GM08714 (cell line): ENCODE results near the gene DENND5A.
"Not testable (repeated sequence)": the region's sequence is repeated elsewhere in the genome, so short reads cannot be mapped to it uniquely, and the experiment has no call there.

Experiments used
- H3K4me3 ChIP-seq: fragments of 200-500 bp; sonication (Bioruptor generic); 2 replicates; pipeline ENCODE4 v1.5.1; 2014; ENCODE audit warnings: mild to moderate bottlenecking, low read length, inconsistent platforms
- ZNF274 ChIP-seq: IDR thresholded peaks from 2 replicates; pipeline ENCODE4 v1.6.1; 2012; ENCODE audit warnings: mild to moderate bottlenecking, low read depth, low read length

DENND5A gene

GRCh38 chr11:9249252-9249651 is 15.9 kb downstream of the DENND5A start:
- TF ChIP-seq ZNF274 = no peak
- no peak overlapping the region; the same call in 1 of the 2 replicates for H3K4me3 ChIP-seq

- H3K4me3 ChIP-seq = no peak overlapping the region
- no peak for TF ChIP-seq ZNF274
These were observed 17.3 kb downstream of the DENND5A start for GRCh38 chr11:9247863-9248262.

- not testable (repeated sequence) for H3K4me3 ChIP-seq
These were observed 28.9 kb downstream of the DENND5A start for GRCh38 chr11:9236242-9236641.

GRCh38 chr11:9232482-9232881 is 32.7 kb downstream of the DENND5A start:
- no peak for TF ChIP-seq ZNF274
- H3K4me3 ChIP-seq = no peak overlapping the region

GRCh38 chr11:9231848-9232177 is 33.3 kb downstream of the DENND5A start:
- no peak for TF ChIP-seq ZNF274
- H3K4me3 ChIP-seq = no peak overlapping the region

- H3K4me3 ChIP-seq = no peak overlapping the region
- TF ChIP-seq ZNF274 = no peak
These were observed 34.9 kb downstream of the DENND5A start for GRCh38 chr11:9230296-9230695.

GRCh38 chr11:9228091-9228490 is 37.1 kb downstream of the DENND5A start:
- TF ChIP-seq ZNF274 = no peak

GRCh38 chr11:9225748-9226298 is 39.3 kb downstream of the DENND5A start:
- no peak overlapping the region for H3K4me3 ChIP-seq
- TF ChIP-seq ZNF274 = no peak

More at GRCh38 chr11:9228091-9228490, 37.1 kb downstream of the DENND5A start:
- H3K4me3 ChIP-seq = no peak overlapping the region

- no peak for TF ChIP-seq ZNF274
These were observed 42.5 kb downstream of the DENND5A start for GRCh38 chr11:9222654-9223053.

GRCh38 chr11:9220853-9221252 is 44.3 kb downstream of the DENND5A start:
- not testable (repeated sequence) for H3K4me3 ChIP-seq

More at GRCh38 chr11:9222654-9223053, 42.5 kb downstream of the DENND5A start:
- H3K4me3 ChIP-seq = no peak overlapping the region

- no peak for TF ChIP-seq ZNF274
- no peak overlapping the region for H3K4me3 ChIP-seq
These were observed 45.6 kb downstream of the DENND5A start for GRCh38 chr11:9219572-9219971.

- no peak for TF ChIP-seq ZNF274
- no peak overlapping the region for H3K4me3 ChIP-seq
These were observed 46.0 kb downstream of the DENND5A start for GRCh38 chr11:9219115-9219514.

- no peak overlapping the region for H3K4me3 ChIP-seq
- no peak for TF ChIP-seq ZNF274
These were observed 50.4 kb downstream of the DENND5A start for GRCh38 chr11:9214765-9215164.

GRCh38 chr11:9211322-9211721 is 53.8 kb downstream of the DENND5A start:
- no peak overlapping the region for H3K4me3 ChIP-seq
- no peak for TF ChIP-seq ZNF274

GRCh38 chr11:9210922-9211320 is 54.2 kb downstream of the DENND5A start:
- no peak overlapping the region for H3K4me3 ChIP-seq
- TF ChIP-seq ZNF274 = no peak

GRCh38 chr11:9210224-9210921 is 54.8 kb downstream of the DENND5A start:
- TF ChIP-seq ZNF274 = no peak

GRCh38 chr11:9209604-9210003 is 55.5 kb downstream of the DENND5A start:
- H3K4me3 ChIP-seq = not testable (repeated sequence)

More at GRCh38 chr11:9210224-9210921, 54.8 kb downstream of the DENND5A start:
- H3K4me3 ChIP-seq = no peak overlapping the region; the same call in 1 of the 2 replicates
